Stimulated activated CD4-positive, alpha-beta T cell treated with anti-CD3 and anti-CD28 coated beads, Interleukin-1b, Interleukin-23, amount 100 ng/mL, for 4 hours (primary cell): ENCODE results near the gene RFNG.

Source experiments
- DNase-seq, 2 donors: peaks; one replicate each; pipeline ENCODE4 v3.0.0-alpha.2; 2020; ENCODE audit warnings: low read depth in 2 of 2

Gene RFNG

DNA sequence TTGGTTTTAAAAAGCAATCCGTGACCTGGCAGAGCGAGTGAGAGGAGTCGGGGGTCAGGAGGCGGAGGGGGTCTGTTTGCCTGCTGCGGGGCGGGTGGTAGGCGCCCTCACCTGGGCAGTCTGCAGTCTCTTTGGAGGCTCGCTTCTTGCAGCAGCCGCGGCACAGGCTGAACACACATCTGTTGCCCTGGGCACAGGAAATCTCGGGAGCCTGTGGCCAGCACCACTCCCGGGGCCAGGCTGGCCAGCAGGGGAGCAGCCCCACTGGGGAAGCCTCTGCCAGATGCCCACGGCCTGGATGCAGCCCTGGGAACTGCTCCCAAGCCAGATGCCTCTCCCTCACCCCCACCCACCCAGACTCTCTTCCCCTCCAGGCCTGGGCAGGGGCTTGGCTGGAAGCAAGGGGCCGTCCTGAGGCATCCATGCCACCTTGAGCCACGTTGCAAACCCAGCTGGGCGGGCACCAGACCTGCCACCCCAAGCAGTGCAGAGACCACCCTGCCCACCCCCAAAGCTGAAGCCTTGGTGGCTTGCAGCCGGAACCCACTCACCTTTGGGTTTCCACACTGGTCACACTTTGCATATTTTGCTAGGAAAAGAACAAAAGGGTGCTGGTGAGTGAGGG lies 6.7 kb upstream of the RFNG start:
- DNase-seq, result no peak

DNA sequence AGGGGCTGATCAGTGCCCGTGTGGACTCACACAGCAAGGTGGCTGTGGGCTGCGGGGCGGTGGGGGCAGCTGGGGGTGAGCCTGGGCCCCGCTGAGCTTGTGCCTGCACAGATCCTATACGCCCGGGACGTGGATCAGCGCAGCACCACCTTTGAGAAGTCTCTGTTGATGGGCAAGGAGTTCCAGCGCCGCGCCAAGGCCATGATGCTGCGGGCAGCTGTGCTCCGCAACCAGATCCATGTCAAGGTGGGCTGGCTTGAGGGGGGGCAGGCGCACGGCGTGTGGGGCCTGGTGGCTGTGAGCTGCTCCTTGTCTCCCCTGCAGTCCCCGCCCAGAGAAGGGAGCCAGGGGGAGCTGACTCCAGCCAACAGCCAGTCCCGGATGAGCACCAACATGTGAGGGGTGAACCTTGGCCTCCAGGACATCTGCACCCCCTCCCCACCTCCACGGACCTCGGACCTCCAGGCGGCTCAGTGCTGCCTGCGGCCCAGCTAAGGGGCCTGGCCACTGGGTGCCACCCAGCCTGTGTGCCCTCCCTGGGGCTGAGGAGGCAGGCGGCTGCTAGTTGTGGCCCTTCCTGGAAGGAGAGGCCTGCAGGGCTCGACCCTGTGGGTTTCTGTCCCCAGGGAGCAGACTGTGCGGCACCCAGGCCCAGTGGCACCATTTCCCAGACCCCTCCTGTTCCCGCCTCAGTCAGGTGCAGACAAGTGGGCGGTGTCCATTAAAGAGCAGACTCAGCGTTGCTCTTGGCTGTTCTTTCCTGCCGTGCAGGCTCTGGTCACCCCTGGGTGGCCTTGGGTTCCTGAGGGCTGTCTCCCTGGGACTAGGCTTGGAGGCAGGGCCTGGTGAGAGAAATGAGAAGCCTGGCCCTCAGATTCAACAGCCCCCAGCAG lies 5.4 kb upstream of the RFNG start:
- DNase-seq, result no peak

DNA sequence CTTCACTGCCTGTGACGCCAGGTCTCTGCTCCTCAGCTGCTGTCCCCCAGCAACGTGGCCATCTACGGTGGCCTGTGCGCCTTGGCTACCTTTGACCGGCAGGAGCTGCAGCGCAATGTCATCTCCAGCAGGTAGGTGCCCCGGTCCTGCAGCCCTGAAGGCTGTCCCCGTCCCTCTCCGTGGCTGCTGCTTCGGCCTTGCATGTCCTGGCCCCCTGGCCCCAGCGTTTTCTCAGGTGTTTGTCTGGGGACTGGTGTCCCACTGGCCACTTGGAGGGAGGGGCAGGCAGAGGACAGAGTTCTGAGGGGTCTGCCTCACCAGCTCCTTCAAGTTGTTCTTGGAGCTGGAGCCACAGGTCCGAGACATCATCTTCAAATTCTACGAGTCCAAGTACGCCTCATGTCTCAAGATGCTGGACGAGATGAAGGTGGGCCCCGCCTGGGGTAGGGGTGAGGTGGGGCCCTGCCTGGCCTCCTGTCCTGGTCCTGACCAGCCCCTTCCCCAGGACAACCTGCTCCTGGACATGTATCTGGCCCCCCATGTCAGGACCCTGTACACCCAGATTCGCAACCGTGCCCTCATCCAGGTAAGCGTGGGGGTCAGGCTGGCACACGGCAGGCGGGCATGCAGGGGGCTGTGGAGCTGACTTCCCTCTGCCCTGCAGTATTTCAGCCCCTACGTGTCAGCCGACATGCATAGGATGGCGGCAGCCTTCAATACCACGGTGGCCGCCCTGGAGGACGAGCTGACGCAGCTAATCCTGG lies 4.5 kb upstream of the RFNG start:
- no peak for DNase-seq

DNA sequence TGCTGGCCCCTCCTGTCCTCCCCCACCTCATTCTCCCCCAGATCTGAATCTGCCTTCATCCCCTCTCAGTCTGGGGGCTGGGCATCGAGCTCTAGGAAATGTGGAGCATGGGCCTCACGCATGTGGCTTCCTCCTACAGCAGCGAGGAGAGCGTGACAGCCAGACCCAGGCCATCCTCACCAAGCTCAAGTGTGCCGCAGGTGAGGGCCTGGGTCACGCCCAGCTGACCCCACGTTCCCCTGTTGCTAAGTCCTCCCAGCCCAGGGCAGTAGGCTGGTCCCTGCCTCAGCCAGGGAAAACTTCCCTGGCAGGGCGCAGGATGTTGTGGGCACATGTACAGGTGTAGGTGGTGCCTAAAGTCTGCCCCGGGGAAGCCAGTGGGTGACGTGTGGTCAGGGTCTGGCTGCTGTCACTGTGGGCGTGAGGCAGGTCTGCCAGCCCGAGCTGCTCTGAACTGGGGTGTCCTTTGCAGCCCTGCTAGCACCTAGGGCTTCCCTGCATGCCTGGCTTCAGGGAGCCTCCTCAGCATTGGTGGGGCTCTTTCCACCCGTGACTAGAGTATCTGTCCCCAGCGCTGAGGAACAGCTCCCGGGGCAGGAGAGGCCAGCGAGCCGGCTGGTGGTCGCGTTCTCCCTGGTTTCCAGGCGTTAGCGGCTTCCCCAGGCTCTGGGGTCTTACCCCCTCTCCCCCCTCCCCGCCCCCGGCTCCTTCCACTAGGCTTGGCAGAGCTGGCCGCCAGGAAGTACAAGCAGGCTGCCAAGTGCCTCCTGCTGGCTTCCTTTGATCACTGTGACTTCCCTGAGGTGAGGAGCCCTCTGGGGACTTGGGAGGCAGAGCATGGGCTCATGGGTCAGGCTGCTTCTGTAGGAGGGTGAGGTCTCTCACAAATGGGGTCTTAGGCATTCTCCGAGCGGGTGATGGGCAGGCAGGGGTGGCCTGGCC lies 3.7 kb upstream of the RFNG start:
- DNase-seq, result no peak

DNA sequence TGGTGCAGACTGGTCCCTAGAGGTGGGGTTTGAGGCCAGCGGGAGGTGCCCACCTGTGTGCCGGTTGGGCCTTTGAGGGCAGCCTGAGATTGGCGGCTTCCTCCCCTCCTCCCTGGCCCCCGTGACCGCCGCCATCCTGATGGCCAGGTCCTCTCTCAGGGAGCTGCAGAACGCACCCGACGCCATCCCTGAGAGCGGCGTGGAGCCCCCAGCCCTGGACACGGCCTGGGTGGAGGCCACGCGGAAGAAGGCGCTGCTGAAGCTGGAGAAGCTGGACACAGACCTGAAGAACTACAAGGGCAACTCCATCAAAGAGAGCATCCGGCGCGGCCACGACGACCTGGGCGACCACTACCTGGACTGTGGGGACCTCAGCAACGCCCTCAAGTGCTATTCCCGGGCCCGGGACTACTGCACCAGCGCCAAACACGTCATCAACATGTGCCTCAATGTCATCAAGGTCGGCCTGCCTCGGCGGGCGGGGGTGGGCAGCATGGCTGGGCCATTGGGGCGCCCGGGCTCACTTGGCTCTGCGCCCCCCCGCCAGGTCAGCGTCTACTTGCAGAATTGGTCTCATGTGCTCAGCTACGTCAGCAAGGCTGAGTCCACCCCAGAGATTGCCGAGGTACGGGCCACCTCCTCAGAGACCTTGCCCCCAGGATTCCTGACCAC lies 2.9 kb upstream of the RFNG start:
- no peak for DNase-seq

DNA sequence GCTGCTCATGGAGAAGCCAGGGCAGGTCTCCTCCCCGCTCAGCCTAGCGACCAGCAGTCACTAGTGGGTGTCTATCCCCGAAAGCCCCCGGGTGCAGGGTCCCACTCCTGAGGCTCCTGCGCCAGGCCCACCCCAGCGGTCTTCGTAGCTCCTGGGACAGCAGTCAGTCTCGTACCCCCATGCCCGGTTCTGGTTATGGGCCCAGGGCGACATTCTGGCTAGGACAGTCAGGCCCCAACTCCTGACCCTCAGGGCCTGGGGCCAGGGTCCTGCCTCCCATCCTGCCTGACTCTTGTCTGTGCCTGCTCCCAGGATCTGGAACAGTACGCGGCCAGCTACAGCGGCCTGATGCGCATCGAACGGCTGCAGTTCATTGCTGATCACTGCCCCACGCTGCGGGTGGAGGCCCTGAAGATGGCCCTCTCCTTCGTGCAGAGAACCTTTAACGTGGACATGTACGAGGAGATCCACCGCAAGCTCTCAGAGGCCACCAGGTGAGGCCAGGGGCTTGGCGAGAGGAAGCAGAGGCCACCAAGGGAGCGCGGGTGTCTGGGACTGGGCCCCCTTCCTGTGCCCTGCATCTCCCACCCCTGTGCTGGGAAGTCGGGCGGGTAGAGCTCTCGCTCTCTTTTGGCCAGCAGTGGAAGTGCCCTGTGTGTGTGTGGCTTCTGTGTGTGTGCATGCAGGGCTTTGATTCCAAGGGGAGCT lies 2.1 kb upstream of the RFNG start:
- no peak for DNase-seq

DNA sequence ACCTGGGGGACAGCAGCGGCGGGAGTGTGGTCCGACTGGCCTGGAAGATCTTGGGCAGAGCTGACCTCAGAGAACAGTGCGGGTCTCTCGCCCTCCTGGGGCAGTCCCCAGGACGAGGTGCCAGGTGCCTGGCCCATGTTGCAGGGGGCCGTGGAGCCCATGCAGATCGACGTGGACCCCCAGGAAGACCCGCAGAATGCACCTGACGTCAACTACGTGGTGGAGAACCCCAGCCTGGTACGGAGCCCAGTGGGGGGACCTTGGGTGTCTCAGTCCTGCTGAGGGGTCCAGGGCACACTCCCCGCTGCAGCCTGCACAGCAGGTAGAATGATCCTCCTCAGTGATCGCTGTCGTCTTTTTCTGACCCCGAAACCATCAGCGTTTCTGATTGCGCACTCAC lies 1.5 kb upstream of the RFNG start:
- DNase-seq, result no peak

DNA sequence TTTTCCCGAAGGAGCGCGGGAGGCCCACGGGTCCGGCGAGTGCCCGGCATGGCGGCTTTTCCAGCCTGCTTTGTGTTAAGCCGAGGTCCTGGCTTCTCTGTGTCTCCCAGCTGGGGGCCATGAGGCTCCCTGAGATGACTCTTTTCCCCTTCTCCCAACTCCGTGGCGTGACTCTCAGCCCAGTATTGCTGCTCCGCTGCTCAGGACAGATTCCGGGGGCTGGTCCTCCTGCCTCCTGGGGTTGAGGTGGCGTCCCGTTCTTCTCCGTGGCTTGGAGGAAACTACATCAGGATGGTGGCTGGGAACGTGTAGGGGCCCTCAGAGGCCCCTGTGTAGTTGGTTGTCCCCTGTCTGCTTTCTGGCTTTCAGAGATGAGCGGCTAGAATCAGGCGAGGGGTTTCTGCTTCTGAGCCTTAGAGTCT lies 1.0 kb upstream of the RFNG start:
- DNase-seq, result no peak

DNA sequence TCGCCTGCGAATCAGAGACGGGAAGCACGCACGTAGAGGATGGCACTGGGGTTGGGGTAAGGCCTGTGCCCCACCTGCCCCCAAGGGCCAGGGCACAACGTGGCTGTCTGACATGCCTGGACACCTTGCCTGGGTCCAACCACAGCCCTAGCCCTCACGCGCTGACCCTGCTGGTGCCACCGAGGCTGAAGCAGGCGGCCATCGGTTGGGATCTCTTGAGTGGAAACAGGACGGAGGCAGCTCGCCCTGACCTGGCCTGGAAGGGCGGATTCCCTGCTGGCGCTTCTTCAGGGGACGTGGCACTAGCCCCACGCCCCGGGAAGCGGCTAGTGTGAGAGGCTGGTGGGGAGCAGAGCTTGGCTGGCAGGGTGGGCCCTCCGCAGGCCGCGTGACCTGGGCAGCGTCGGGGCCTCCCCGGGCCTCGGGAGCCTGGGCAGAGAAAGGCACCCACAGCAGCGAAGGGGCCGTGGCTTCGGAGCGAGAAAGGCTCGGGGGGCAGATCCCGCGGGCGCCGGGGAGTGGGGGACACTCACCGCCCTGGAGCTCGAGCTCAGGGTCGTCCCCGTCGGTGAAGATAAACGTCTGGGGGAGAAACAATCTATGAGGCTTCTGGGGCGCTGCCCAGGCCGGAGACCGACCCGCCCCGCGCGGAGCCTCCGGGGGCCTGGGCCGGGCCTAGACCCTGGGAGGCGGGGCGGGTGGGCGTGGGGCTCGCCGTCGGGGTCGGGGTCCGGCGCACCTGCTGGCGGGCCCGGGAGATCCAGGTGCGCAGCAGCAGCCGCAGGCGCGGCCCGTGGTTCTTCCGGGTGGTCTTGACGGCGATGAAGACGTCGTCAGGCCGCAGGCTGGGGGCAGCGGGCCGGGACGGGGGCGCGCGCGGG lies 610 bp downstream of the RFNG start:
- no peak for DNase-seq

DNA sequence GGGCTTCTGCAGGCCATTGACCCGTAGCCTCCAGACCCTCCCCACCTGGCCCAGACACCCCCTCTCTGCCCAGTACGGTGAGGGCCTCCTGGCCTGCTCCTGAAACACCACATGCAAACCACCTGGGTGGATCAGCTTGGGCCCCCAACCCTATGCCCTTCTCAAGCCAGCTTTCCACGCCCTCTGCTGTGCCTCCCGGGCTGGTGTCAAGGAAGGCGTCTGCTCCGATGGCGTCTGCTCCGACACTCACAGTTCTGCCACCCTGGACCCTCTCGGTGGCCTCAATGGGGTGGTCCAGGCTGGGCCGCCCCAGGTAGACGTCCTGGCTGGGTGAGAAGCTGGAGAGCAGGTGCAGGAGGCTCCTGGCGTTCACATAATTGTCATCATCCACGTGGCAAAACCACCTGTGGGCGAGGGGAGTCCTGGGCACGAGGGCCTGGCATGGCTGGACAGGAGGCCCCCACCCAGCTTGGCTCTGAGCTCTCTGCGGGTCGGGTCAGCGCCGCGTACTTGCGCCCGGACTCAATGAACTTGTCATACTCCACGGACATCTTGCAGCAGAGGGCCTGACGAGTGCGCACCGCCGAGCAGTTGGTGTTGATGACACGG lies 1.4 kb downstream of the RFNG start:
- DNase-seq, result no peak

DNA sequence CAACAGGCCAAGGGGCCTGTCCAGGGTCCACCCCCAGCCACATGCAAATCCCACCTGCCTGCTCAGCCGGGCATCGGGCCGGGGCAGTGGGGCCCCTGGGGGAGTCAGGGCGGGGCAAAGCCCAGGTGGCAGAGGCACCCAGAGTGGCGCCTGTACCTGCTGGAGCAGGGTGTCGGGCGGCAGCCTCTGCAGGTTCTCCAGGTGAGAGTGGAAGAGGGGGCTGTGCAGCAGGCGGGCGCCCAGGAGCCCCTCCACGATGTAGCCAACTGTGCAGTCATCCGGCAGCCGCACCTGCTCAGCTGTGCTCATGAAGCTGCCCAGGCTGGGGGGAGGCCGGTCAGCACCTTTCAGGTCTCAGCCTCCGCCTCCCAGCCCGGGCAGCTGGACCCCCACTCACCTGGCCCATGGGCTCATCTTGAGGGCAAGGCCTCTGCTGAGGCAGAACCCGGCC lies 2.1 kb downstream of the RFNG start:
- DNase-seq, result no peak

DNA sequence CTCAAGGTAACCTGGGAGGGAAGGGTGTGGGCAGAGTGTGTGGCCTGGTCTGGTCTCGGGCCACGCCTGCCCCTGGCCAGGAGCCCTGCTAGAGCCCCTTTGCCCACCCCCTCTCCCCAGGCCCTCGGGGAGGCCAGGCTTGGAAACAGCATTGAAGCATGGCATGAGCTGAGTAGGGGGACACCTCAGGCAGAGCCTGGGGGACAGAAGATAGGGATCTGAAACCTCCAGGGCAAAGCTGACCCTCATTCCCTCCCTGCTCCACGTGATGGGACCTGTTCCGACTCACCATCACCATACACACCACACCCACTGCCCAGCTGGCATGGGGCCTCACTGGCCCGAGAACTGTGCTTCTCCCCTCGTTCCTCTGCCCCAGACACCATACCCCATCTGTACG lies 2.5 kb downstream of the RFNG start:
- DNase-seq, result no peak

DNA sequence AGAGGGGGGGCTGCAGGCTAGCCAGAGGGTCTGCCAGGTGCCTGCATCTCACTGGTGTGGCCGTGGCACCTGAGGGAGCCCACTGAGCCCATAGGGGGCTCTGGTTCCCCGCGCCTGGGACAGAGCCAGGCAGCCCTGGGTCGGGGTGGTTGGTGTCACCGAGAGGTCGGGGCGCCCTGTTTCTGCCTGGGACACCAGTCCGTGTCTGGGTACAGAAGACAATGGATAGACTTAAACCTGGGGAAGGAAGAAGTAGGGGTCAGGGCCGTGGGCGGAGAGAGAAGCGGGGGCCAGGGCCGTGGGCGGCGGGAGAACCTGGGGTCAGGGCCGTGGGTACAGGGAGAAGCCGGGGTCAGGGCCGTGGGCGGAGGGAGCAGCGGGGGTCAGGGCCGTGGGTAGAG lies 3.0 kb downstream of the RFNG start:
- no peak for DNase-seq

DNA sequence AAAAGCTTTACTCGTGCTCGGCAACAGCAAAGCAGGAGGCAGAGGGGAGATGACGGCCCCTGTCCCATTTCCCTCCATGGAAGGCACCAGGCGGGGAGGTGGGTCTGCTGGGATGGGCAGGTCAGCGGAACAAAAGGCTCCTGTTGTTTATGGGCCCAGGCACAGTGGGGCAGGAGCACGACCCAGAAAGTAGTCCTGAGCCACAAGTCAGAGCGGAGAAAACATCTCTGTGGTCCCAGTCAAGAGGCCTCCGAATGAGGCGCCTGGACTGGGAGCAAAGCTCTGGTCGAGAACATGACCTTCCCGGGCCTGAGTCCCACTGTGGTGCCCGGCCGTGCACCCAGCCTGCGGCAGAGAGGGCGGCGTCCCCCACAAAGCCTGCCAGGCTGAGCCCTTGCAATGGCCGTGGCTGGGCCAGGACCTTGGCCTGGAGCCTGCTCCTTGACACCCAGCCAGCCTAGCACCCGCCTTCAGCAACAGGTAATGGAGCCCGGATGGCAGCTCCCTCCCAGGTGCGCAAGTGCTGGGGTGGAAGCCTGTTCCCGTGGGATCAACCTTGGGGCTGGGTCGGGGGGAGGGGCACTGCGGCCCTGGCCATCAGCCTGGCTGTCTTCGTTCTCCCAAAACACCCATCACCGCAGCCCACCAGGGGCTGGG lies 3.6 kb downstream of the RFNG start:
- no peak for DNase-seq

DNA sequence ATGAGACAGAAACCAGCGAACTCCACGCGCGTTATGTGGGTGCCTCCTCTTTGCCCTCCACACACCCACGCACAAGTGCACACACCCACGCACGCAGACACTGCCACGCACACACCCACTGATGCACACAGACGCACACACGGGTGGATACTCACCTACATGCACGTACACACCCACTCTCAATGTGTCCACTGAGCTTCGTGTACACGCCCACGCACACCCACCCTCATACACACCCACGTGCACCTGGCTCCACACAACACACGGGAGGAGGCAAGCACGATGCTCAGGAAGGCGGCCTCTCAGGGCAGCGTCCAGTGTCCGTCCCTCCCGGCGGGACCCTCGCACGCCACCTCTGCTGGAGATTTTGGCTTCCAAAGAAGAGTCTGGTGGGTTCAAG lies 4.2 kb downstream of the RFNG start:
- DNase-seq, result no peak

DNA sequence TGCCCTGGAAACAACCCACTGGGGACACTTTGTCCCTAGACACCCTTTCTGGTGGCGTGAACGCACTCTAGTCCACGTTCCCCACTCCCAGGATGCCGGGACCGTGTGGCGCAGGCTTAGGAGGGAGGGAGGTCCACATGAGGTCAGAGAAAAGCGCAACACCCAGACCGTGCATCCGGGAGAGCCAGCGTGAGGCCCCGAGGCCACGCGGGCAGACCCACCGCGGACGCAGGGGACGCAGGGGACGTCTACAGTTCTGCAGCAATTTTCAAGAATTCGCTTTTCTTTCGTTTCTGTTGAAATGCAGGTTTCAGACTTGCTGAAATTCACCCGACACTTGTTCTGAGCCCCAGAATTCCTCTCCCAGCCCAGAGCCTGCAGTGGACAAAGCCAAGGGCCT lies 4.7 kb downstream of the RFNG start:
- no peak for DNase-seq

DNA sequence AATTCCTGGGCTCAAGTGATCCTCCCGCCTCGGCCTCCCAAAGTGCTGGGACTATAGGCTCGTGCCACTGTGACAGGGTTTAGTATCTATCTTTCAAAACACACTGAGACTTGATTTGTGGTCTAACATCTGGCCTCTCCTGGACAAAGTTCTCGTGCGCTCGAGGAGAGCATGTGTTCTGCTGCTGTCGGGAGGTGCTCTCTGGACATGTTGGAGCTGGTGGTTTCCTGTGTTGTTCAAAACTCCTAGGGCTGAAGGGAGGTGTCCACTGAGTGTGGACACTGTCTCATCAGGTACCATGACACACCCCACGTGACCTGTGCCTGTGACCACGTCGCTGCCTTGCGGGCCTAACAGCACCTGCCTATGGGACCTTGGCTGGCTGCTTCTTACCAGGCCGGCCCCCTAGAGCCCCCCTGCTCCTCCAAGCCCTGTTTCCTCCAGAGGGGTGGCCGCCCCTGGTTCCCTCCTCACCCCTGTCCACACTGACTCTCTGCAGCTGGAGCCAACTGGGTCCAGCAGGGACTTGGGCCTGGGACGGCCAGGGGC lies 5.6 kb downstream of the RFNG start:
- no peak for DNase-seq

DNA sequence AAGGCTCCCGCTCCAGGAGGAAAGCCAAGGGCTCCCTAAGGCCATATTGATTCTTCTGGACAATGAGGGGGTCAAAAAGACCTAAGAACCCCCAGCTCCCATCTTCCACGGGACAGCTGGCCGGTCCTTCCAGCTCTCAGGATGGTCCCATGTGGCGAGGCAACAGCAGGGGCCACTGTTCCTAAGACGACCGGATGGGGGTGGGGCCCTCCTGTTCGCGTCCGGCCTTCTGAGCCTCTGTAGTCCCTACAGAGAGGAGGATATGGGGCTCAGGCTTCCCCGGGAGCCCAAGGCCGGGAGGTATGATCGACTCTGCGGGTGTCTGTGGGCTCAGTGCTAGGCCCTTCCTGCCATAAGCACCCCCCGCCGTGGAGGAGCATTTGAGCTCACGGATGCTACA lies 8.1 kb downstream of the RFNG start:
- no peak for DNase-seq
